ENCODE results near the gene DPH2. TPM values are rescaled to one million over a fixed set of nuclear protein-coding genes. Genes with fewer than 3 reads are reported as not detected.

The DPH2 gene
- polyA plus RNA-seq, 1 of the 3 experiments (the other 2 are of a cell fraction) = 76.9 TPM

- Histone ChIP-seq H3K27me3 (ENCODE audit: insufficient read depth) (no peaks in the 10 kb centered on the region), H4K20me1 (ENCODE audit: insufficient read depth) (no peaks in the 10 kb centered on the region), H3K27ac (ENCODE audit: low read depth in 2 of 2, low read length in 1 of 2) (no peak overlapping the region), H3K9ac (no peak overlapping the region), H3K4me3 (ENCODE audit: low read depth in 2 of 2, low read length in 1 of 2) (no peak overlapping the region), H3K9me2 (no peaks in the 10 kb centered on the region), H3K9me3 (no peaks in the 10 kb centered on the region), H3K79me2 (ENCODE audit: insufficient read depth) (no peaks in the 10 kb centered on the region), H3F3A (replicated peaks; ENCODE audit: insufficient read depth) (no peaks in the 10 kb centered on the region), H2AFZ (ENCODE audit: low read depth) (no peak overlapping the region), H3K36me3 (replicated peaks in 1 of 2; ENCODE audit: control insufficient read depth in 1 of 2, insufficient read depth in 2 of 2, low read length in 1 of 2) (no peaks in the 10 kb centered on the region), H3K4me1 (ENCODE audit: control insufficient read depth in 1 of 2, insufficient read depth in 2 of 2, low read depth in 1 of 2, low read length in 1 of 2) (peaks cover 3 to 6% of the 10 kb centered on the region in 2 experiments; a peak in 2 of 4 replicates), H3K4me2 (no peak overlapping the region)
- 50% methylated on average over 1 of the region's 2 CpGs for WGBS (ENCODE audit: low lambda C conversion rate)
- POLR2A ChIA-PET = no interaction called here
- no peak for TF ChIP-seq REST (IDR thresholded peaks at IDR 0.05; ENCODE audit: low read depth, low read length)
- no peak for TF ChIP-seq USF1 (IDR thresholded peaks at IDR 0.05; ENCODE audit: borderline replicate concordance, low read depth)
- TF ChIP-seq RXRA (IDR thresholded peaks at IDR 0.05; ENCODE audit: borderline replicate concordance, low read depth) = no peak
- TF ChIP-seq JUND (IDR thresholded peaks at IDR 0.05) = no peak
- TF ChIP-seq EZH2phosphoT487 (IDR thresholded peaks at IDR 0.05; ENCODE audit: borderline replicate concordance, low read depth) = no peak
- TF ChIP-seq FOXJ3 (CRISPR knock-in tag; IDR thresholded peaks at IDR 0.05) = no peak
- TF ChIP-seq NFIC (IDR thresholded peaks at IDR 0.05; ENCODE audit: borderline replicate concordance) = no peak
- TF ChIP-seq POLR2AphosphoS5 (IDR thresholded peaks at IDR 0.05; ENCODE audit: low read depth, low read length) = no peak
- TF ChIP-seq EP300 (IDR thresholded peaks at IDR 0.05; ENCODE audit: borderline replicate concordance in 1 of 2, low read depth in 1 of 2, low read length in 1 of 2) = no peak
- TF ChIP-seq FOXM1 (IDR thresholded peaks at IDR 0.05; ENCODE audit: low read depth) = no peak
- no peak for TF ChIP-seq RAD21 (IDR thresholded peaks at IDR 0.05; ENCODE audit: low read length)
- TF ChIP-seq MXI1 (IDR thresholded peaks at IDR 0.05; ENCODE audit: low read depth, low read length) = no peak
- TF ChIP-seq RCOR1 (IDR thresholded peaks at IDR 0.05; ENCODE audit: low read length) = no peak
- no peak for TF ChIP-seq ELF1 (IDR thresholded peaks at IDR 0.05)
- TF ChIP-seq FOSL2 (IDR thresholded peaks at IDR 0.05; ENCODE audit: borderline replicate concordance, low read depth) = no peak
- TF ChIP-seq PBX3 (IDR thresholded peaks at IDR 0.05) = no peak
- CTCF ChIA-PET = interaction anchor here (2.5 to 8.4 kb wide), 2 partner anchors 23 to 35 kb away, joined by 20 to 77 read pairs; no protein-coding TSS in a partner anchor
- DNase-seq = no peak
Measured at GRCh38 chr1:44012404-44012803, 42.6 kb downstream of the DPH2 start.

All from SK-N-SH (cell line).